ENCODE measurements around the gene HRG.

- TF ChIP-seq CTCF (IDR thresholded peaks at IDR 0.05; ENCODE audit: low read length) (no peak), EZH2 (IDR thresholded peaks at IDR 0.05; ENCODE audit: borderline replicate concordance, low read length) (no peak)
These were observed 43.0 kb upstream of the HRG start for GRCh38 chr3:186622651-186623310.
